Brain microvascular endothelial cell (primary cell): Measurements from ENCODE around the gene CROCC2.

Source experiments
- DNase-seq: peaks from one replicate; pipeline ENCODE4 v3.0.0-alpha.2; 2020
- H3K27ac ChIP-seq: fragments of 250-450 bp; sonication (Bioruptor Pico); 2 replicates; pipeline ENCODE4 v1.5.1; 2020; ENCODE audit warnings: mild to moderate bottlenecking, moderate library complexity
- H3K27me3 ChIP-seq: fragments of 250-450 bp; sonication (Bioruptor Pico); replicated peaks from 2 replicates; pipeline ENCODE4 v1.5.1; 2020; ENCODE audit warnings: mild to moderate bottlenecking
- H3K36me3 ChIP-seq: fragments of 250-450 bp; sonication (Bioruptor Pico); replicated peaks from 2 replicates; pipeline ENCODE4 v1.5.1; 2020; ENCODE audit warnings: mild to moderate bottlenecking
- H3K4me3 ChIP-seq: 2 replicates; pipeline ENCODE4 v1.5.1; 2011; ENCODE audit warnings: low read depth, mild to moderate bottlenecking, control low read depth, low read length, moderate library complexity
- in situ Hi-C: cut with HindIII; loops from 2 replicates; pipeline ENCODE4 v1.10.0; 2017; ENCODE audit warnings: low sequenced_read_pairs, low pct_ligation_motif_present
- TF ChIP-seq, protein P1 (sequence below): IDR thresholded peaks from 2 replicates; pipeline ENCODE4 v1.5.1; 2011; ENCODE audit warnings: low read depth, mild to moderate bottlenecking, moderate library complexity, low read length, control low read depth, inconsistent platforms; ENCODE audit errors: missing control alignments

CROCC2 gene

DNA sequence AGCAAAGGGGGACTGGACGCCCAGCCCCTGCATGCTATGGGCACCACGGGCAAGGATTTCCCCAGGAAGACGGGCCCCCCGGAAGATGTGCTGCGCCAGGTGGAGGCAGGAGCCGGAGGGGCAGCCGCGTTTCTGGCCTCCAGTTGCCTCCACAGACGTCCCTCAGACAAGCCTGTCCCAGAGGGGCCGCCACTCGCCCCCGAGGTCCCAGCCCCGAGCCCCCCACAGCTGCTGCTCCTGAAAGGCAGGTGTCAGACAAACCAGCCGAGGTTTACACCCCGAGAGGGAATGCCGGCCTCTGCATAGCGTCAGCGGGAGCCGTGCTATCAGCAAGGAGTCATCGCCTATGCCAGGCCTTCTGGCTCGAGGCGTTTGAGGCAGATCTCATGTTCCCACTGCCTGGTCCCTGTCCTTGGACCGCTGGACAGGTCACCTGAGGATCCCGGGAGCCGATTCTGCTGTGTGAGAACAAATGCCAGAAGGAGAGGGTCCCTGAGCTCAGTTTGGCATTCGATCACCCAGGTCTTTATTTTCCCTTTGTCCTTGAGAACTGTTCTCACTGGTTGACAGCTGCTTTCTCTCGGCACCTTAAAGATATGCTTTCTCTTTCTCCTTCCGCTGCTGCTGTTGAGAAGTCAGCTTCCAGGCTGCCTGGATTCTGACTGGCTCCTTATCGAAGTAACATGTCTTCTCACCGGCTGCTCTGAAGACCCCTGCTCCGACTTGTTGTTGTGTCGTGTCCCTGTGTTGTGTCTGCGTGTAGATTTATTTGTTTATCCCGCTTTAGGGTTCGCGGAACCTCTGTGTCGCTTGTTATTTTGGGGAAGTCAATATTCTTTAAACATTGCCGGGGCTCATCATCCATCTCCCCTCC is 20.6 kb downstream of the CROCC2 start:
- no peaks in the 10 kb centered on the region for H3K36me3 ChIP-seq
- H3K27me3 ChIP-seq: no peaks in the 10 kb centered on the region
- H3K4me3 ChIP-seq: no peak overlapping the region
- in situ Hi-C loops: no loop called here
- DNase-seq: no peak
- no peak overlapping the region for H3K27ac ChIP-seq
- TF ChIP-seq, protein P1, sequence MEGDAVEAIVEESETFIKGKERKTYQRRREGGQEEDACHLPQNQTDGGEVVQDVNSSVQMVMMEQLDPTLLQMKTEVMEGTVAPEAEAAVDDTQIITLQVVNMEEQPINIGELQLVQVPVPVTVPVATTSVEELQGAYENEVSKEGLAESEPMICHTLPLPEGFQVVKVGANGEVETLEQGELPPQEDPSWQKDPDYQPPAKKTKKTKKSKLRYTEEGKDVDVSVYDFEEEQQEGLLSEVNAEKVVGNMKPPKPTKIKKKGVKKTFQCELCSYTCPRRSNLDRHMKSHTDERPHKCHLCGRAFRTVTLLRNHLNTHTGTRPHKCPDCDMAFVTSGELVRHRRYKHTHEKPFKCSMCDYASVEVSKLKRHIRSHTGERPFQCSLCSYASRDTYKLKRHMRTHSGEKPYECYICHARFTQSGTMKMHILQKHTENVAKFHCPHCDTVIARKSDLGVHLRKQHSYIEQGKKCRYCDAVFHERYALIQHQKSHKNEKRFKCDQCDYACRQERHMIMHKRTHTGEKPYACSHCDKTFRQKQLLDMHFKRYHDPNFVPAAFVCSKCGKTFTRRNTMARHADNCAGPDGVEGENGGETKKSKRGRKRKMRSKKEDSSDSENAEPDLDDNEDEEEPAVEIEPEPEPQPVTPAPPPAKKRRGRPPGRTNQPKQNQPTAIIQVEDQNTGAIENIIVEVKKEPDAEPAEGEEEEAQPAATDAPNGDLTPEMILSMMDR: no peak

DNA sequence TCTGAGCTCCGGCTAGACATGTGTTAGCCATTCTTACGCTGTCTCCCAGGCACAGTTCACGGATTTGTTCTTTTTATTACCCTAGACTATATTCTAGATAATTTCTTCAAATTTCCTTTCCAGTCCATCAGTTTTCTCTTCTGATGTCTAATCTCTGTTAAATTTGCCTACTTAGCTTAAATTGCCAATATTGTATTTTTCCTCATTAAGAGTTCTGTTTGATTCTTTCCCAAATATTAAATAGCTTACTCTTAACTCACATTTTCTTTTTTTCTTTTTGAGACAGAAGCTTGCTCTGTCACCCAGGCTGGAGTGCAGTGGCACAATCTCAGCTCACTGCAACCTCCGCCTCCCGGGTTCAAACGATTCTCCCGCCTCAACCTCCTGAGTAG is 21.2 kb downstream of the CROCC2 start:
- H3K36me3 ChIP-seq: no peaks in the 10 kb centered on the region
- TF ChIP-seq, protein P1: no peak
- DNase-seq: no peak
- in situ Hi-C loops: no loop called here
- no peaks in the 10 kb centered on the region for H3K27me3 ChIP-seq
- no peak overlapping the region for H3K27ac ChIP-seq
- H3K4me3 ChIP-seq: no peak overlapping the region

DNA sequence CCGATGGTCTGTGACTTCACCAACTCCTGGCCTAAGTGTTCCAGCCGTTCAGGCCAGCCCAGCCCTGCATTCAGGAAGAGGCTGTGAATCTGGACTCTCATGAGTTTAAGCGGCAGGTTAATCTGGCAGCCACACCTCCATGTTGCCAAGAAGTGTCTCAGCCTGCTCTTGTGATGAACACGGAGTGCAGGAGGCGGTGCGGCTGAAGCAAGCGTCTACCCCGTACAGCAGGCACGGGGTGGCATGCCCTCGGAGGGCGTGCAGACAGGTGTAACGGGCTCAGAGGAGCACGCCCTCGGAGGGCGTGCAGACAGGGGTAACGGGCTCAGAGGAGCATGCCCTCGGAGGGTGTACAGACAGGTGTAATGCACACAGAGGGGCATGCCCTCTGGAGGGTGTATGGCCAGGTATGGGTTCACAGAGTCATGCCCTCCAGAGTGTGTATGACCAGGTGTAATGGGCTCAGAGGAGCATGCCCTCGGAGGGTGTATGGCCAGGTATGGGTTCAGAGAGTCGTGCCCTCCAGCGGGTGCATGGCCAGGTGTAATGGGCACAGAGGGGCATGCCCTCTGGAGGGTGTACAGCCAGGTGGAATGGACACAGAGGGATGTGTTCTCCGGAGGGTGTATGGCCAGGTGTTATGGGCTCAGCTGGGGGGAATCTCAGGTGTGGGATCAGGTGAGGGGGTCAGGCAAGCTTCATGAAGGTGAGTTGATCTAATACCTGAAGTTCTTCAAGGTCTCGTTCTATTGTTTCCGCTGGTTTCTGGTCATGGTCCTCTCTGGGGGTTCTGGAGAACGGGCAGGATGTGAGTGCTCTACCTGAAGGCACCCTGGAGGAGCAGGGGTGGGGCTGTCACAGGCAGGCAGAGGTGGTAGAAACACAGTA is 22.6 kb downstream of the CROCC2 start:
- no peak for DNase-seq
- Histone ChIP-seq H3K36me3 (no peaks in the 10 kb centered on the region), H3K27me3 (no peaks in the 10 kb centered on the region), H3K4me3 (no peak overlapping the region), H3K27ac (no peak overlapping the region)
- in situ Hi-C loops: no loop called here
- TF ChIP-seq, protein P1: no peak

DNA sequence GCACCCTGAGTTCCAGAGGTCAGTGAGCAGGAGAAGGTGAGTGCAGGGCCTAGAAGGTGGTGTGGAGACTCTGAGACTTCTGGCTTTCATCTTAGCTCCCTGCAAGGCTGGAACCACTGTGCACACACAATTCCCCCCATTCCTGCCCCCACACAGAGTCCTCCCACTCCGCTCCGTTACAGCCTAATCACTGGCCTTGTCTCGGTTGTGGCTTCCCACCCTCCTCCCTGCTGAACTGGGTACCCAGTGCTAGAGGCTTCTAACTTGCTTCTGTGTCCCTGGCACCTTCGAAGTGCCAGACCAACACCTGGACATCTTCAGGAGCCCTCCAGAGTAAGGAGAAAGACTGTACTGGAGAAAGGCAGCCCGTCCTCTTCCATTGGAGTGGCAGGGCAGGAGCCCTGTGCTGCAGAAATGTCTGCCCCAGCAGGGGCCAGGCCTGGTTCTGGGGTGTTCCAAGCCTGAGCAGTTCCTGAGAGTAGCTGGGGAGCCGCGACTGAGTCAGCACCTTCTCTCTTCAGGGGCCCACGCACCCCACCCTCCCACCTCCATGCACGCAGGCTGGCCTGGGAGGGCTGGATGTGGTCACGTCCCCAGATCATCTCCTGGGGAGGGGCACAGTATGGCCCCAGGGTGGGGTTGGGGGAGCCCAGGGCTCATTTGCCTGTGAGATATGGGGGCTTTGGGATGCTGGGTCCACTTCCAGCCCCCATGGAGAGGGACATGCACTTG is 23.4 kb downstream of the CROCC2 start:
- no peak overlapping the region for H3K4me3 ChIP-seq
- TF ChIP-seq, protein P1: no peak
- H3K36me3 ChIP-seq: no peaks in the 10 kb centered on the region
- in situ Hi-C loops: no loop called here
- no peaks in the 10 kb centered on the region for H3K27me3 ChIP-seq
- DNase-seq: no peak
- no peak overlapping the region for H3K27ac ChIP-seq

DNA sequence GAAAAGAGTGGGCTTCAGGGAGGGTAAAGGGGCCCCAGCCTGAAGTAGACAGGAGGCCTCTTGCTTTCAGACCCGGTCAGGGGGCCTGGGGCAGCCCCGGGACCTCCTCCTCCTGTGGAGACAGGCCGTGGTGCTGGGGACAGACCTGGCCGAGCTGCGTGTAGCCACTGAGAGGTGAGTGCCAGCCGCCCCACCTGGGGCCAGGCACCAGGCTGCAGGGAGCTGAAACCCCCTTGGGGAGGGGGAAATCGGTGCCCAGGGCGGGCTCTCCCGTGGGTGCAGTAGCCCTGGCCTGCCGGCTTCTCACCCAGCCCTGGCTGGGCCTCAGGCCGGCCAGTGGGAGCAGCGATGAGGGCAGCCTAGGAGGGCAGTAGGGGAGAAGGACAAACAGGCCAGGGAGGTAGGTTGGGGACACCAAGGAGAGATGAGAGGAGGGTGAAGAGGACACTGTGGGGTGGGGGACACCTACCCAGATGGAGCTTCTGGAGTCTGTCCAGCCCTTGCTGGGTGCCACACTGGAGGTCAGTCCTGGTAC is 24.0 kb downstream of the CROCC2 start:
- TF ChIP-seq, protein P1: no peak
- no peak overlapping the region for H3K27ac ChIP-seq
- H3K36me3 ChIP-seq: no peaks in the 10 kb centered on the region
- DNase-seq: no peak
- in situ Hi-C loops: no loop called here
- no peaks in the 10 kb centered on the region for H3K27me3 ChIP-seq
- H3K4me3 ChIP-seq: no peak overlapping the region
